Vagina (tissue), 2 donors: Measurements from ENCODE around the gene VAMP3.

ENCODE experiments used
- CTCF ChIP-seq, 3 experiments: fragments of 450-650 bp in 2 of 3; fragments of 200-600 bp in 1 of 3; sonication (generic) in 1 of 3; IDR thresholded peaks; one replicate each; pipeline ENCODE4 v1.5.1; 2017 to 2019; ENCODE audit warnings: antibody characterized with exemption in 3 of 3, mild to moderate bottlenecking in 2 of 3, moderate library complexity in 2 of 3
- POLR2A ChIP-seq, 2 donors: fragments of 450-650 bp; IDR thresholded peaks; one replicate each; pipeline ENCODE4 v1.6.1; 2017; ENCODE audit warnings: antibody characterized with exemption in 2 of 2, mild to moderate bottlenecking in 2 of 2, moderate library complexity in 2 of 2
- POLR2AphosphoS5 ChIP-seq, 2 donors: sonication (generic); formaldehyde crosslinking; IDR thresholded peaks; one replicate each; pipeline ENCODE4 v1.9.0; 2017; ENCODE audit warnings: antibody characterized with exemption in 2 of 2, mild to moderate bottlenecking in 2 of 2, low read depth in 1 of 2; ENCODE audit not compliant: insufficient read depth in 1 of 2

GRCh38 chr1:7809742-7810141 is 38.6 kb downstream of the VAMP3 start:
- no peak for TF ChIP-seq CTCF (IDR thresholded peaks at IDR 0.05)
- no peak for TF ChIP-seq POLR2A (IDR thresholded peaks at IDR 0.05)
- no peak for TF ChIP-seq POLR2AphosphoS5 (IDR thresholded peaks at IDR 0.05; ENCODE audit: insufficient read depth in 1 of 2, low read depth in 1 of 2)
